HepG2 (cell line): Measurements from ENCODE around the gene SDCCAG8. TPM values are rescaled to one million over a fixed set of nuclear protein-coding genes. Genes with fewer than 3 reads are reported as not detected.

Experiments used
- ATAC-seq: fragments of 200-7000 bp; cut with Tn5 transposase; 3 replicates; pipeline ENCODE4 v1.9.1; 2020; ENCODE audit warnings: mild to moderate bottlenecking, moderate library complexity
- BruUV-seq: library from RNA; stranded (reverse); fragments of 400-500 nt; replicated peaks from 2 replicates; lab custom pipeline; 2021; lab: Mats Ljungman, UMichigan
- CTCF ChIA-PET: fragments of 300-600 bp; formaldehyde crosslinking; extraction: SDS; loops from one replicate; lab custom pipeline; 2021; ENCODE audit warnings: low total read pairs, inconsistent platforms, low intra/inter-chr PET ratio; lab: Yijun Ruan, JAX
- POLR2A ChIA-PET: fragments of 350-600 bp; sonication (Branson Sonifier 250); formaldehyde crosslinking; loops from one replicate; lab custom pipeline; 2020; ENCODE audit warnings: antibody characterized with exemption, inconsistent platforms; lab: Yijun Ruan, JAX
- DNase-seq: peaks from one replicate; pipeline ENCODE4 v3.0.0-alpha.2; 2015; ENCODE audit warnings: low spot score
- FAIRE-seq: peaks from 3 replicates; lab custom pipeline; 2011; peaks lifted over from hg19 to GRCh38; lab: Jason Lieb, UNC
- H2AFZ ChIP-seq: one replicate; pipeline ENCODE4 v1.6.1; 2011; ENCODE audit warnings: low read length, inconsistent platforms
- H3K27ac ChIP-seq: fragments of 300-600 bp; 3 replicates; pipeline ENCODE4 v1.8.0; 2011; ENCODE audit warnings: mixed run types, mild to moderate bottlenecking, mixed read lengths, low read length, inconsistent platforms; ENCODE audit not compliant: insufficient read depth; ENCODE audit errors: extremely low read length
- H3K27me3 ChIP-seq, 2 experiments: fragments of 200-600 bp in 1 of 2; 2 replicates in 1 of 2; 3 replicates in 1 of 2; pipeline versions ENCODE4 v1.6.0 to v1.8.0; 2011; ENCODE audit warnings: low read length in 2 of 2, mild to moderate bottlenecking in 2 of 2, moderate library complexity in 2 of 2, inconsistent platforms in 1 of 2; ENCODE audit not compliant: insufficient read depth in 2 of 2, control insufficient read depth in 1 of 2
- H3K36me3 ChIP-seq, 2 experiments: fragments of 200-600 bp in 1 of 2; replicated peaks in 1 of 2; 2 replicates in 1 of 2; 3 replicates in 1 of 2; pipeline versions ENCODE4 v1.5.1 to v1.8.0; 2011; ENCODE audit warnings: low read length in 2 of 2, inconsistent platforms in 1 of 2; ENCODE audit not compliant: insufficient read depth in 2 of 2, control insufficient read depth in 1 of 2
- H3K4me1 ChIP-seq: 2 replicates; pipeline ENCODE4 v1.5.1; 2012; ENCODE audit warnings: low read length, inconsistent platforms; ENCODE audit not compliant: insufficient read depth
- H3K4me2 ChIP-seq: 2 replicates; pipeline ENCODE4 v1.6.0; 2011; ENCODE audit warnings: low read depth, low read length, inconsistent platforms
- H3K4me3 ChIP-seq, 3 experiments: fragments of 200-600 bp in 1 of 3; sonication (generic), shearing (Covaris generic) in 1 of 3; replicated peaks in 1 of 3; 2 replicates each; pipeline ENCODE4 v1.5.1; 2011 to 2016; ENCODE audit warnings: low read length in 3 of 3, inconsistent platforms in 2 of 3, low read depth in 2 of 3, mild to moderate bottlenecking in 2 of 3, control low read depth in 1 of 3, mixed read lengths in 1 of 3; ENCODE audit not compliant: insufficient read depth in 1 of 3
- H3K79me2 ChIP-seq: one replicate; pipeline ENCODE4 v1.6.1; 2011; ENCODE audit warnings: low read length, inconsistent platforms; ENCODE audit not compliant: insufficient read depth
- H3K9ac ChIP-seq: 2 replicates; pipeline ENCODE4 v1.6.0; 2011; ENCODE audit warnings: mild to moderate bottlenecking, low read depth, low read length, inconsistent platforms; ENCODE audit not compliant: insufficient read depth
- H3K9me3 ChIP-seq: 2 replicates; pipeline ENCODE4 v1.5.1; 2012; ENCODE audit warnings: mild to moderate bottlenecking, low read length
- H4K20me1 ChIP-seq: 2 replicates; pipeline ENCODE4 v1.6.0; 2011; ENCODE audit warnings: inconsistent platforms, mild to moderate bottlenecking, low read length, moderate library complexity; ENCODE audit not compliant: insufficient read depth
- EED ChIP-seq: sonication (generic); formaldehyde crosslinking; IDR thresholded peaks from 2 replicates; pipeline ENCODE4 v1.5.0; 2020; ENCODE audit warnings: mild to moderate bottlenecking, missing genetic modification reagents
- FLYWCH1 ChIP-seq: sonication (generic); formaldehyde crosslinking; IDR thresholded peaks from 2 replicates; pipeline ENCODE4 v1.8.1; 2023; ENCODE audit warnings: mild to moderate bottlenecking, missing genetic modification reagents
- MTA3 ChIP-seq: sonication (generic); formaldehyde crosslinking; IDR thresholded peaks from 2 replicates; pipeline ENCODE4 v1.4.0; 2020; ENCODE audit warnings: missing genetic modification reagents
- ONECUT2 ChIP-seq: sonication (generic); formaldehyde crosslinking; IDR thresholded peaks from 2 replicates; pipeline ENCODE4 v1.4.0; 2020; ENCODE audit warnings: missing genetic modification reagents
- RBM22 ChIP-seq: fragments of 200-400 bp; formaldehyde crosslinking; optimal IDR thresholded peaks from 2 replicates; pipeline ENCODE3; 2017; ENCODE audit warnings: mild to moderate bottlenecking, low read length, moderate library complexity
- RFXANK ChIP-seq: IDR thresholded peaks from 2 replicates; pipeline ENCODE4 v1.6.1; 2016
- SMAD9 ChIP-seq: sonication (generic); formaldehyde crosslinking; IDR thresholded peaks from 2 replicates; pipeline ENCODE4 v1.5.1; 2020; ENCODE audit warnings: mild to moderate bottlenecking, missing genetic modification reagents
- SP140L ChIP-seq: sonication (generic); formaldehyde crosslinking; IDR thresholded peaks from 2 replicates; pipeline ENCODE4 v1.4.0; 2020; ENCODE audit warnings: missing genetic modification reagents, borderline replicate concordance
- TAF1 ChIP-seq: sonication (generic); formaldehyde crosslinking; IDR thresholded peaks from 2 replicates; pipeline ENCODE4 v1.4.0; 2020; ENCODE audit warnings: missing genetic modification reagents
- ZFP36L2 ChIP-seq: sonication (generic); formaldehyde crosslinking; IDR thresholded peaks from 2 replicates; pipeline ENCODE4 v1.4.0; 2020; ENCODE audit warnings: missing genetic modification reagents
- ZNF136 ChIP-seq: sonication (generic); formaldehyde crosslinking; IDR thresholded peaks from 2 replicates; pipeline ENCODE4 v1.8.1; 2022; ENCODE audit warnings: low read depth, mild to moderate bottlenecking, moderate library complexity, missing genetic modification reagents
- ZNF18 ChIP-seq: sonication (generic); formaldehyde crosslinking; IDR thresholded peaks from 2 replicates; pipeline ENCODE4 v1.8.0; 2022; ENCODE audit warnings: mild to moderate bottlenecking, missing genetic modification reagents; ENCODE audit not compliant: insufficient replicate concordance
- ZNF207 ChIP-seq: fragments of 450-650 bp; IDR thresholded peaks from 2 replicates; pipeline ENCODE4 v1.6.1; 2016; ENCODE audit warnings: antibody characterized with exemption, borderline replicate concordance
- ZNF484 ChIP-seq: sonication (generic); formaldehyde crosslinking; IDR thresholded peaks from 2 replicates; pipeline ENCODE4 v1.5.1; 2020; ENCODE audit warnings: mild to moderate bottlenecking, low read depth, missing genetic modification reagents, borderline replicate concordance
- ZNF530 ChIP-seq: sonication (generic); formaldehyde crosslinking; IDR thresholded peaks from 2 replicates; pipeline ENCODE4 v1.5.0; 2020; ENCODE audit warnings: low read depth, mild to moderate bottlenecking, missing genetic modification reagents
- ZNF550 ChIP-seq: sonication (generic); formaldehyde crosslinking; IDR thresholded peaks from 2 replicates; pipeline ENCODE4 v1.4.0; 2020; ENCODE audit warnings: mild to moderate bottlenecking, missing genetic modification reagents, borderline replicate concordance
- ZNF713 ChIP-seq: sonication (generic); formaldehyde crosslinking; IDR thresholded peaks from 2 replicates; pipeline ENCODE4 v1.4.0; 2020; ENCODE audit warnings: mild to moderate bottlenecking, missing genetic modification reagents
- ZNF772 ChIP-seq: sonication (generic); formaldehyde crosslinking; IDR thresholded peaks from 2 replicates; pipeline ENCODE4 v1.5.0; 2020; ENCODE audit warnings: mild to moderate bottlenecking, missing genetic modification reagents
- ZNF83 ChIP-seq: sonication (generic); formaldehyde crosslinking; IDR thresholded peaks from 2 replicates; pipeline ENCODE4 v1.4.0; 2020; ENCODE audit warnings: missing genetic modification reagents, mild to moderate bottlenecking, borderline replicate concordance
- WGBS: methylation state at CpG from one replicate; pipeline ENCODE4 v1.1.6; 2017; ENCODE audit warnings: low lambda C conversion rate; 5-methylcytosine and 5-hydroxymethylcytosine counted together
- in situ Hi-C: cut with HindIII; loops from 2 replicates; pipeline ENCODE4 v1.10.0; 2017; ENCODE audit warnings: low pct_unique_long_range_greater_than_20kb; ENCODE audit not compliant: extremely low pct_ligation_motif_present
- intact Hi-C: fragments of 100-400 bp; cut with micrococcal nuclease; formaldehyde crosslinking; loops from one replicate; pipeline ENCODE4 v1.10.0; 2022; ENCODE audit not compliant: unreplicated experiment
- polyA plus RNA-seq, 8 experiments: library from polyadenylated mRNA; depleted of rRNA in 3 of 8; stranded (reverse) in 7 of 8; unstranded in 1 of 8; fragments of >200 nt; fragmentation: Illumina TruSeq in 4 of 8; extraction: Trizol in 4 of 8; gene quantifications; 2 replicates each; pipeline versions ENCODE4 v1.2.1 to v1.2.3, GENCODE V29; 2011 to 2016; ENCODE audit warnings: low read depth in 4 of 8, missing spikeins in 1 of 8, mixed read lengths in 1 of 8; ENCODE audit not compliant: insufficient read depth in 1 of 8
- total RNA-seq, 5 experiments: library from RNA; depleted of rRNA; stranded (reverse); fragments of >200 nt; fragmentation: Illumina TruSeq; extraction: Trizol; gene quantifications; 2 replicates each; pipeline ENCODE4 v1.2.3, GENCODE V29; 2016; ENCODE audit warnings: low read depth in 1 of 5

Gene SDCCAG8
- total and polyA plus RNA-seq, 2 of the 13 experiments (the other 11 are each of a cell fraction or from before 2014, with no cell fraction given): 9.5 to 13.4 TPM

- POLR2A ChIA-PET: no interaction called here
- Histone ChIP-seq H2AFZ (no peak overlapping the region), H4K20me1 (no peaks in the 10 kb centered on the region), H3K79me2 (no peaks in the 10 kb centered on the region), H3K27me3 (no peaks in the 10 kb centered on the region), H3K27ac (no peak overlapping the region), H3K9ac (no peak overlapping the region), H3K4me3 (no peak overlapping the region), H3K9me3 (no peaks in the 10 kb centered on the region), H3K4me2 (no peak overlapping the region), H3K36me3 (no peaks in the 10 kb centered on the region), H3K4me1 (no peaks in the 10 kb centered on the region)
- BruUV-seq: no TSS peak
- DNase-seq (no peak), ATAC-seq (no peak), FAIRE-seq (no peak)
- TF ChIP-seq ZNF713 (CRISPR knock-in tag) (no peak), EED (CRISPR knock-in tag) (no peak), SMAD9 (CRISPR knock-in tag) (no peak), ZNF530 (CRISPR knock-in tag) (no peak), ZNF136 (no peak), ZFP36L2 (no peak), ZNF207 (no peak), MTA3 (CRISPR knock-in tag) (no peak), ZNF18 (CRISPR knock-in tag) (no peak), ZNF484 (CRISPR knock-in tag) (no peak), TAF1 (CRISPR knock-in tag) (no peak), ZNF550 (CRISPR knock-in tag) (no peak), ONECUT2 (CRISPR knock-in tag) (no peak), RBM22 (no peak), ZNF83 (CRISPR knock-in tag) (no peak), ZNF772 (no peak), RFXANK (CRISPR knock-in tag) (no peak), FLYWCH1 (CRISPR knock-in tag) (no peak), SP140L (CRISPR knock-in tag) (no peak)
- WGBS: 8% methylated on average over 1 of the region's 1 CpG
- intact Hi-C loops (no loop called here), in situ Hi-C loops (no loop called here)
- CTCF ChIA-PET: no interaction called here
Measured at GRCh38 chr1:243546457-243546856, 290.6 kb downstream of the SDCCAG8 start.
